HEK293 (cell line): ENCODE results near the gene SARM1.

Experiments
- CTCF ChIA-PET: fragments of 350-600 bp; formaldehyde crosslinking; extraction: SDS; loops from one replicate; lab custom pipeline; 2021; ENCODE audit warnings: antibody characterized with exemption; lab: Yijun Ruan, JAX
- POLR2A ChIA-PET: fragments of 300-600 bp; formaldehyde crosslinking; extraction: SDS; loops from one replicate; lab custom pipeline; 2020; ENCODE audit warnings: antibody characterized with exemption, inconsistent platforms; lab: Yijun Ruan, JAX
- H3K27ac ChIP-seq: fragments of 200-500 bp; sonication (Bioruptor generic); 2 replicates; pipeline ENCODE4 v1.5.1; 2014; ENCODE audit warnings: low read depth, low read length, control low read depth, inconsistent platforms; ENCODE audit errors: extremely low read depth
- H3K36me3 ChIP-seq, 2 experiments: fragments of 200-500 bp in 1 of 2; sonication (Bioruptor generic) in 1 of 2; 1 replicate in 1 of 2; 2 replicates in 1 of 2; pipeline ENCODE4 v1.5.1; 2014 to 2017; ENCODE audit warnings: inconsistent platforms in 2 of 2, low read length in 2 of 2; ENCODE audit not compliant: control insufficient read depth in 2 of 2, insufficient read depth in 1 of 2
- H3K4me1 ChIP-seq: fragments of 200-500 bp; sonication (Bioruptor generic); 2 replicates; pipeline ENCODE4 v1.5.1; 2014; ENCODE audit warnings: mild to moderate bottlenecking, low read length, inconsistent platforms; ENCODE audit not compliant: control insufficient read depth, insufficient read depth
- H3K4me3 ChIP-seq: 2 replicates; pipeline ENCODE4 v1.5.1; 2011; ENCODE audit warnings: low read depth, mild to moderate bottlenecking, control low read depth, low read length, moderate library complexity
- H3K9me3 ChIP-seq: fragments of 200-500 bp; sonication (Bioruptor generic); 2 replicates; pipeline ENCODE4 v1.5.1; 2014; ENCODE audit warnings: low read depth, low read length, inconsistent platforms; ENCODE audit not compliant: control insufficient read depth, insufficient read depth
- EGR2 ChIP-seq: fragments of 450-650 bp; formaldehyde crosslinking; IDR thresholded peaks from 2 replicates; pipeline ENCODE4 v1.5.1; 2016; ENCODE audit warnings: low read depth, missing biosample characterization, missing genetic modification characterization
- GLIS1 ChIP-seq: fragments of 450-650 bp; formaldehyde crosslinking; IDR thresholded peaks from 2 replicates; pipeline ENCODE4 v1.5.1; 2016; ENCODE audit warnings: missing biosample characterization, missing genetic modification characterization
- KLF8 ChIP-seq: fragments of 450-650 bp; formaldehyde crosslinking; IDR thresholded peaks from 2 replicates; pipeline ENCODE4 v1.5.1; 2016; ENCODE audit warnings: missing biosample characterization, missing genetic modification characterization
- KLF9 ChIP-seq: fragments of 450-650 bp; formaldehyde crosslinking; IDR thresholded peaks from 2 replicates; pipeline ENCODE4 v1.5.1; 2016; ENCODE audit warnings: missing biosample characterization, missing genetic modification characterization, low read depth
- MZF1 ChIP-seq: fragments of 450-650 bp; formaldehyde crosslinking; IDR thresholded peaks from 2 replicates; pipeline ENCODE4 v1.5.1; 2017; ENCODE audit warnings: missing biosample characterization, missing genetic modification characterization, borderline replicate concordance
- SP2 ChIP-seq: fragments of 450-650 bp; formaldehyde crosslinking; IDR thresholded peaks from 2 replicates; pipeline ENCODE4 v1.5.1; 2016; ENCODE audit warnings: missing biosample characterization, missing genetic modification characterization
- SP7 ChIP-seq: fragments of 450-650 bp; formaldehyde crosslinking; IDR thresholded peaks from 2 replicates; pipeline ENCODE4 v1.5.1; 2016; ENCODE audit warnings: missing biosample characterization, missing genetic modification characterization
- ZBTB17 ChIP-seq: fragments of 450-650 bp; formaldehyde crosslinking; IDR thresholded peaks from 2 replicates; pipeline ENCODE4 v1.5.1; 2016; ENCODE audit warnings: missing biosample characterization, missing genetic modification characterization
- ZBTB48 ChIP-seq: fragments of 450-650 bp; formaldehyde crosslinking; IDR thresholded peaks from 2 replicates; pipeline ENCODE4 v1.5.1; 2016; ENCODE audit warnings: missing biosample characterization, missing genetic modification characterization
- ZNF133 ChIP-seq: fragments of 450-650 bp; formaldehyde crosslinking; IDR thresholded peaks from 2 replicates; pipeline ENCODE4 v1.5.1; 2016; ENCODE audit warnings: missing biosample characterization, missing genetic modification characterization
- ZNF223 ChIP-seq: fragments of 450-650 bp; formaldehyde crosslinking; IDR thresholded peaks from 2 replicates; pipeline ENCODE4 v1.5.1; 2016; ENCODE audit warnings: missing biosample characterization, missing genetic modification characterization
- ZNF239 ChIP-seq: fragments of 450-650 bp; formaldehyde crosslinking; IDR thresholded peaks from 2 replicates; pipeline ENCODE4 v1.5.1; 2016; ENCODE audit warnings: missing biosample characterization, missing genetic modification characterization
- ZNF335 ChIP-seq: fragments of 450-650 bp; formaldehyde crosslinking; conservative IDR thresholded peaks from 2 replicates; pipeline ENCODE4 v1.5.1; 2016; ENCODE audit warnings: missing biosample characterization, missing genetic modification characterization
- ZNF366 ChIP-seq: fragments of 450-650 bp; formaldehyde crosslinking; conservative IDR thresholded peaks from 2 replicates; pipeline ENCODE4 v1.5.1; 2016; ENCODE audit warnings: missing biosample characterization, missing genetic modification characterization
- ZNF426 ChIP-seq: fragments of 450-650 bp; formaldehyde crosslinking; IDR thresholded peaks from 2 replicates; pipeline ENCODE4 v1.5.1; 2017; ENCODE audit warnings: missing biosample characterization, missing genetic modification characterization, mild to moderate bottlenecking, inconsistent platforms, moderate library complexity
- ZNF510 ChIP-seq: fragments of 450-650 bp; formaldehyde crosslinking; IDR thresholded peaks from 2 replicates; pipeline ENCODE4 v1.5.1; 2018; ENCODE audit warnings: mild to moderate bottlenecking, missing genetic modification characterization, missing biosample characterization; ENCODE audit not compliant: insufficient replicate concordance
- ZNF600 ChIP-seq: fragments of 450-650 bp; formaldehyde crosslinking; IDR thresholded peaks from 2 replicates; pipeline ENCODE4 v1.5.1; 2016; ENCODE audit warnings: missing biosample characterization, missing genetic modification characterization
- ZNF629 ChIP-seq: fragments of 450-650 bp; formaldehyde crosslinking; IDR thresholded peaks from 2 replicates; pipeline ENCODE4 v1.5.1; 2017; ENCODE audit warnings: missing biosample characterization, missing genetic modification characterization
- ZSCAN23 ChIP-seq: fragments of 450-650 bp; formaldehyde crosslinking; IDR thresholded peaks from 2 replicates; pipeline ENCODE4 v1.5.1; 2016; ENCODE audit warnings: missing biosample characterization, missing genetic modification characterization
- TF ChIP-seq, protein P1 (sequence below): fragments of 450-650 bp; IDR thresholded peaks from 2 replicates; pipeline ENCODE4 v1.5.1; 2018; ENCODE audit warnings: missing biosample characterization, missing genetic modification characterization
- TF ChIP-seq, protein P2 (sequence below): fragments of 450-650 bp; formaldehyde crosslinking; IDR thresholded peaks from 2 replicates; pipeline ENCODE4 v1.5.1; 2016; ENCODE audit warnings: missing biosample characterization, missing genetic modification characterization
- TF ChIP-seq, protein P3 (sequence below): fragments of 450-650 bp; formaldehyde crosslinking; conservative IDR thresholded peaks from 2 replicates; pipeline ENCODE4 v1.5.1; 2016; ENCODE audit warnings: low read depth, missing biosample characterization, missing genetic modification characterization
- TF ChIP-seq, protein P4 (sequence below): fragments of 450-650 bp; formaldehyde crosslinking; IDR thresholded peaks from 2 replicates; pipeline ENCODE4 v1.5.1; 2016; ENCODE audit warnings: missing biosample characterization, missing genetic modification characterization
- TF ChIP-seq, protein P5 (sequence below): fragments of 450-650 bp; formaldehyde crosslinking; IDR thresholded peaks from 2 replicates; pipeline ENCODE4 v1.5.1; 2017; ENCODE audit warnings: missing biosample characterization, missing genetic modification characterization

The SARM1 gene

DNA sequence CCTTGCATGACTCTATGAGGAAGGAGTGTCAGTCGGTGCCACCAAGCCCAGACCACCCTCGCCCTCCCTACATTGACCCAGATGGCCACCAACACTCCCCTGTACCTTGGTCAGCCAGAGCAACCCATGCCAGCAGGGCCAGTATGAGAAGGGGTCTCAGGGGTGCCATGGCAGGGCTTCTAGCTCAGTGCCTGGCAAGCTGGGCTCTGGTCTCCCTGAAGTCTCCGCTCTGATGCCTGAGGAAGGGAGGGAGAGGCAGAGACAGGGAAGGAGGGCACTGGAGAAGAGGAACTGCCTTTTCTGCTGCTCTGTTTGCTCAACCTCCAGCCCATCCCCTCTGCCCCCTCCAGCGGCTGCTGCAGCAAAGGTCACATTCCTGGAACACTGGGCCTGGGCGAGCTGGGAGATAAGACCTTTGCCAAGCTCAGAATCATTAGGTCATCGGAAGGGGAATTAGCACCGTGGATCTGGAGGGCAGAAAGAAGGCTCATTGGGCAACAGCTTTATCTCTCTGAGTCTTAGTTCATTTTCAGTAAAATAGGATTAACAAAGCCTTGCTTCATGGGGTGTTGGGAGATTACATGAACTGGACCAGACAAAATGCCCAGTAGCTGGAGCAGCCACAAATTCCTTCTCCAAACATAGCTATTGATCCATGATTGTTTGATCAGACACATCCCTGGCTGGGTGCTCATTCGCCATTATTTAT is 1.3 kb upstream of the SARM1 start, which contains the start of gene VTN:
Gene VTN, minus strand, starts transcription at position 273 of the 709 bp plus-strand sequence. Its CDS starts 104 bp downstream, at position 169.
- Histone ChIP-seq H3K36me3 (peaks cover 0 to 1% of the 10 kb centered on the region in 2 experiments; a peak in 2 of 3 replicates), H3K9me3 (no peaks in the 10 kb centered on the region), H3K4me1 (peaks cover 13% of the 10 kb centered on the region), H3K4me3 (peak within 1 kb of the TSS; percentile 11; the same call in 1 of the 2 replicates), H3K27ac (peak within 1 kb of the TSS; percentile 11)
- TF ChIP-seq, protein P1, sequence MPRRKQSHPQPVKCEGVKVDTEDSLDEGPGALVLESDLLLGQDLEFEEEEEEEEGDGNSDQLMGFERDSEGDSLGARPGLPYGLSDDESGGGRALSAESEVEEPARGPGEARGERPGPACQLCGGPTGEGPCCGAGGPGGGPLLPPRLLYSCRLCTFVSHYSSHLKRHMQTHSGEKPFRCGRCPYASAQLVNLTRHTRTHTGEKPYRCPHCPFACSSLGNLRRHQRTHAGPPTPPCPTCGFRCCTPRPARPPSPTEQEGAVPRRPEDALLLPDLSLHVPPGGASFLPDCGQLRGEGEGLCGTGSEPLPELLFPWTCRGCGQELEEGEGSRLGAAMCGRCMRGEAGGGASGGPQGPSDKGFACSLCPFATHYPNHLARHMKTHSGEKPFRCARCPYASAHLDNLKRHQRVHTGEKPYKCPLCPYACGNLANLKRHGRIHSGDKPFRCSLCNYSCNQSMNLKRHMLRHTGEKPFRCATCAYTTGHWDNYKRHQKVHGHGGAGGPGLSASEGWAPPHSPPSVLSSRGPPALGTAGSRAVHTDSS (tag by site-specific recombination) = no peak
- TF ChIP-seq ZNF600 (no peak), ZSCAN23 (tag by site-specific recombination) (no peak), ZNF239 (tag by site-specific recombination) (no peak), ZNF223 (tag by site-specific recombination) (no peak), GLIS1 (peak; percentile 65), ZNF366 (peak; percentile 69), KLF9 (no peak), SP7 (tag by site-specific recombination) (peak; percentile 48), KLF8 (0 out of 2 replicates have a peak, but pooled peaks have one; percentile 21), SP2 (tag by site-specific recombination) (peak; percentile 50), ZNF133 (no peak), ZBTB48 (tag by site-specific recombination) (no peak), ZNF426 (tag by site-specific recombination) (no peak), MZF1 (tag by site-specific recombination) (no peak), ZNF629 (peak; percentile 52), ZNF335 (peak; percentile 18; the same call in 1 of the 2 replicates), ZBTB17 (tag by site-specific recombination) (peak; percentile 68; the same call in 1 of the 2 replicates), ZNF510 (tag by site-specific recombination) (no peak), EGR2 (tag by site-specific recombination) (peak; percentile 10; the same call in 1 of the 2 replicates)
- TF ChIP-seq, protein P2, sequence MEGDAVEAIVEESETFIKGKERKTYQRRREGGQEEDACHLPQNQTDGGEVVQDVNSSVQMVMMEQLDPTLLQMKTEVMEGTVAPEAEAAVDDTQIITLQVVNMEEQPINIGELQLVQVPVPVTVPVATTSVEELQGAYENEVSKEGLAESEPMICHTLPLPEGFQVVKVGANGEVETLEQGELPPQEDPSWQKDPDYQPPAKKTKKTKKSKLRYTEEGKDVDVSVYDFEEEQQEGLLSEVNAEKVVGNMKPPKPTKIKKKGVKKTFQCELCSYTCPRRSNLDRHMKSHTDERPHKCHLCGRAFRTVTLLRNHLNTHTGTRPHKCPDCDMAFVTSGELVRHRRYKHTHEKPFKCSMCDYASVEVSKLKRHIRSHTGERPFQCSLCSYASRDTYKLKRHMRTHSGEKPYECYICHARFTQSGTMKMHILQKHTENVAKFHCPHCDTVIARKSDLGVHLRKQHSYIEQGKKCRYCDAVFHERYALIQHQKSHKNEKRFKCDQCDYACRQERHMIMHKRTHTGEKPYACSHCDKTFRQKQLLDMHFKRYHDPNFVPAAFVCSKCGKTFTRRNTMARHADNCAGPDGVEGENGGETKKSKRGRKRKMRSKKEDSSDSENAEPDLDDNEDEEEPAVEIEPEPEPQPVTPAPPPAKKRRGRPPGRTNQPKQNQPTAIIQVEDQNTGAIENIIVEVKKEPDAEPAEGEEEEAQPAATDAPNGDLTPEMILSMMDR = 0 out of 2 replicates have a peak, but pooled peaks have one; percentile 2
- TF ChIP-seq, protein P3, sequence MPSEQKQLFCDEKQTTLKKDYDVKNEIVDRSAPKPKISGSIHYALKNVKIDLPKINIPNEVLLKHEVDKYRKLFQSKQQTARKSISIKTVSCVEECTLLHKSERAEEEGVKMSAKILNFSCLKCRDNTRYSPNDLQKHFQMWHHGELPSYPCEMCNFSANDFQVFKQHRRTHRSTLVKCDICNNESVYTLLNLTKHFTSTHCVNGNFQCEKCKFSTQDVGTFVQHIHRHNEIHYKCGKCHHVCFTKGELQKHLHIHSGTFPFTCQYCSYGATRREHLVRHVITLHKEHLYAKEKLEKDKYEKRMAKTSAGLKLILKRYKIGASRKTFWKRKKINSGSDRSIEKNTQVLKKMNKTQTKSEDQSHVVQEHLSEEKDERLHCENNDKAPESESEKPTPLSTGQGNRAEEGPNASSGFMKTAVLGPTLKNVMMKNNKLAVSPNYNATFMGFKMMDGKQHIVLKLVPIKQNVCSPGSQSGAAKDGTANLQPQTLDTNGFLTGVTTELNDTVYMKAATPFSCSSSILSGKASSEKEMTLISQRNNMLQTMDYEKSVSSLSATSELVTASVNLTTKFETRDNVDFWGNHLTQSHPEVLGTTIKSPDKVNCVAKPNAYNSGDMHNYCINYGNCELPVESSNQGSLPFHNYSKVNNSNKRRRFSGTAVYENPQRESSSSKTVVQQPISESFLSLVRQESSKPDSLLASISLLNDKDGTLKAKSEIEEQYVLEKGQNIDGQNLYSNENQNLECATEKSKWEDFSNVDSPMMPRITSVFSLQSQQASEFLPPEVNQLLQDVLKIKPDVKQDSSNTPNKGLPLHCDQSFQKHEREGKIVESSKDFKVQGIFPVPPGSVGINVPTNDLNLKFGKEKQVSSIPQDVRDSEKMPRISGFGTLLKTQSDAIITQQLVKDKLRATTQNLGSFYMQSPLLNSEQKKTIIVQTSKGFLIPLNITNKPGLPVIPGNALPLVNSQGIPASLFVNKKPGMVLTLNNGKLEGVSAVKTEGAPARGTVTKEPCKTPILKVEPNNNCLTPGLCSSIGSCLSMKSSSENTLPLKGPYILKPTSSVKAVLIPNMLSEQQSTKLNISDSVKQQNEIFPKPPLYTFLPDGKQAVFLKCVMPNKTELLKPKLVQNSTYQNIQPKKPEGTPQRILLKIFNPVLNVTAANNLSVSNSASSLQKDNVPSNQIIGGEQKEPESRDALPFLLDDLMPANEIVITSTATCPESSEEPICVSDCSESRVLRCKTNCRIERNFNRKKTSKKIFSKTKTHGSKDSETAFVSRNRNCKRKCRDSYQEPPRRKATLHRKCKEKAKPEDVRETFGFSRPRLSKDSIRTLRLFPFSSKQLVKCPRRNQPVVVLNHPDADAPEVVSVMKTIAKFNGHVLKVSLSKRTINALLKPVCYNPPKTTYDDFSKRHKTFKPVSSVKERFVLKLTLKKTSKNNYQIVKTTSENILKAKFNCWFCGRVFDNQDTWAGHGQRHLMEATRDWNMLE (tag by site-specific recombination) = no peak
- TF ChIP-seq, protein P4, sequence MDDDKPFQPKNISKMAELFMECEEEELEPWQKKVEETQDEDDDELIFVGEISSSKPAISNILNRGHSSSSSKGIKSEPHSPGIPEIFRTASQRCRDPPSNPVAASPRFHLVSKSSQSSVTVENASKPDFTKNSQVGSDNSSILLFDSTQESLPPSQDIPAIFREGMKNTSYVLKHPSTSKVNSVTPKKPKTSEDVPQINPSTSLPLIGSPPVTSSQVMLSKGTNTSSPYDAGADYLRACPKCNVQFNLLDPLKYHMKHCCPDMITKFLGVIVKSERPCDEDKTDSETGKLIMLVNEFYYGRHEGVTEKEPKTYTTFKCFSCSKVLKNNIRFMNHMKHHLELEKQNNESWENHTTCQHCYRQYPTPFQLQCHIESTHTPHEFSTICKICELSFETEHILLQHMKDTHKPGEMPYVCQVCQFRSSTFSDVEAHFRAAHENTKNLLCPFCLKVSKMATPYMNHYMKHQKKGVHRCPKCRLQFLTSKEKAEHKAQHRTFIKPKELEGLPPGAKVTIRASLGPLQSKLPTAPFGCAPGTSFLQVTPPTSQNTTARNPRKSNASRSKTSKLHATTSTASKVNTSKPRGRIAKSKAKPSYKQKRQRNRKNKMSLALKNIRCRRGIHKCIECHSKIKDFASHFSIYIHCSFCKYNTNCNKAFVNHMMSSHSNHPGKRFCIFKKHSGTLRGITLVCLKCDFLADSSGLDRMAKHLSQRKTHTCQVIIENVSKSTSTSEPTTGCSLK (tag by site-specific recombination) = no peak
- TF ChIP-seq, protein P5, sequence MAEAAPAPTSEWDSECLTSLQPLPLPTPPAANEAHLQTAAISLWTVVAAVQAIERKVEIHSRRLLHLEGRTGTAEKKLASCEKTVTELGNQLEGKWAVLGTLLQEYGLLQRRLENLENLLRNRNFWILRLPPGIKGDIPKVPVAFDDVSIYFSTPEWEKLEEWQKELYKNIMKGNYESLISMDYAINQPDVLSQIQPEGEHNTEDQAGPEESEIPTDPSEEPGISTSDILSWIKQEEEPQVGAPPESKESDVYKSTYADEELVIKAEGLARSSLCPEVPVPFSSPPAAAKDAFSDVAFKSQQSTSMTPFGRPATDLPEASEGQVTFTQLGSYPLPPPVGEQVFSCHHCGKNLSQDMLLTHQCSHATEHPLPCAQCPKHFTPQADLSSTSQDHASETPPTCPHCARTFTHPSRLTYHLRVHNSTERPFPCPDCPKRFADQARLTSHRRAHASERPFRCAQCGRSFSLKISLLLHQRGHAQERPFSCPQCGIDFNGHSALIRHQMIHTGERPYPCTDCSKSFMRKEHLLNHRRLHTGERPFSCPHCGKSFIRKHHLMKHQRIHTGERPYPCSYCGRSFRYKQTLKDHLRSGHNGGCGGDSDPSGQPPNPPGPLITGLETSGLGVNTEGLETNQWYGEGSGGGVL (tag by site-specific recombination) = peak; percentile 31; the same call in 1 of the 2 replicates
- ChIA-PET POLR2A (interaction anchor here (1.1 to 7.1 kb wide), 4 partner anchors 10 to 35 kb away, joined by 4 to 66 read pairs (median 12); partner anchors contain the start of genes IFT20, POLDIP2, SLC46A1 and TNFAIP1), CTCF (interaction anchor here (0.6 to 1.5 kb wide), 8 partner anchors 9 to 170 kb away, joined by 3 to 6 read pairs (median 4); no protein-coding TSS in a partner anchor)
